Retina (tissue), 1 donor: Measurements from ENCODE around the gene TMUB1.
A peak's percentile ranks its signal among the peaks of the same experiment; 100 is the strongest.

Experiments
- DNase-seq: peaks from one replicate; pipeline ENCODE4 v3.0.0-alpha.2; 2016

Gene TMUB1

DNA sequence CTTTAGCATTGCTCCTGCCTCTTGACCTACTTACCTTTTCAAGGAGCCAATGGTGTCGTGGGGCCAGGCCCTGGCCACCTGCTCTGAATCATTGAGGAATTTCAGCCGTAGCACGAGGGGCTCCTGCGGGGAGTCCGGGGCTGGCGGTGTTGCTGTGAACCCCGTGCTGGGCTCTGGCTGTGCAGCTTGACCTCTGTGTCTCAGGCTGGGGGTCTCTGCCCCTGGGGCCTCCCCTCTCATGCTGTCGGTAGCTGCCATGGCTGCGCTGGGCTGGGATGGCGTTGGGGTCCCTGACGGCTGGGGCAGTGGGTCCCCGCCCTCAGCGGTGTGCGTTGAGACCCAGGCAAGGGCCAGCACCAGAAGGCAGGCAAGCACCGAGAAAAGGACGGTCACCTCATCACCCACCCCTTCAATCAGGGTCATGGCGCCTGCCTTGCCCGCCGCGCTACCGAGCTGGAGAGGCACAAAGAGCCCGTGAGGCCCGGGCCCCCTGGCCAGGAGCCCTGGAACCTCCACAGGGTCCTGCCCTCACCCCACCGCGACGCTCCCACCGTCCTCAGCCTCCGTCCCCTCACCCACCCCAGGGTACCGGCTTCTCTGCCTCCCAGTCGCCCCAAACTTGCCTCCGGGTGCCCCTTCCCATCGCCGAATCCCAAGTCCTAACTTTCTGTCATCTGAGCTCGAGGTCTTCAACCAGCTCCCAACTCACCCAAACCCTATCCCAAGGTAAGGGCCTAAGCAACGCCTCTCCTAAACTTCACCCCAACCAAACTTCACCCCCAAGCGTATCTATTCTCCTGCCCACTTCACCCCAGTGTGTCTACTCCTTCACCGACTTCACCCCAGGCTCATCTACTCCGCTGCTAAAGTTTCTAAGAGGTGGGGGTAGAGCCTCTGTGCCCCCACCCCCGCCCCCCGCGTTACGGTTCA is 887 bp downstream of the TMUB1 start:
- peak; percentile 35 for DNase-seq

DNA sequence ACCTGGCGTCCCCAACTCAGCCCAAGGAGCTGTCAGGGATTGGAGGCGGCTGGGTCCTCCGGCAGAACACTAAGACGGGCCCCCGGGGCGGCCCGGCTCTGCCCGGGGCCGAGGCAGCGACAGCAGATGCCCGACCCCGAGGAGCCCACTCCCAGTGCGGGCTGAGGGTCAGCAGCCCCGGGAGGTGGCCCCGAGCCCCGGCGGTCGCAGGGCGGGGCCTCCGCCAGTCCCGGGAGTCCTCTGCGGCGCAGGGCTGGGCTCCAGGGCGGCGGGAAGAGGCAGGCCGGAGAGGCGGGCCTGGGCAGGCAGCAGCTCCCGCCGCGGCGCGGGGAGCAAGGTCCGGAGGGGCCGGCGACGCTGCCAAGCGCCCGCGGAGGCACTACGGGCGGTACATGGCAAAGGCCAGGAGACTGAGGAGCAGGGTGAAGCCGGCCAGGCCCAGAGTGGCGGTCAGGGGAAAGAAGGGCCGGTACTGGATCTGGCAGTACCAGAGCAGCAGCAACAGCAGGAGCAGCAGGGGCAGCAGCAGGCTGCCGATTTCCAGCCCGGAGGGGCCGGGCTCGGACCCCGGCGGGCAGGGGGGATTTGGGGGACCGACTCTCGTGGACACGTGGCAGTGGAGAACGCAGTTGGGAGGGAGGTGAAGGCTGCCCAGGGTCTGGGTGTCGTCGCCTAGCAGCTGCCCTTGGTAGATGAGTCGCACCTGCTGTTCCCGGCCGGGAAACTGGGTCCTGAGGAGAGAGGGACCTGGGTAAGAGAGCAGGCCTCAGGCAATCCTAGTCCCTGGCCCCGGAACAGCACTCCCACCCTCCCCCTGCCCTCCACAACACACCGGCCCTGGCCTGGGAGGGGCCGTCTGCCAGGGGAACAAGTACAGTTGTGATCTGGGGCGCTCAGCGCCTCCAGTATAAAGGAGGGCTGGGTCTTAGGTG is 1.9 kb downstream of the TMUB1 start:
- DNase-seq = peak; percentile 49

DNA sequence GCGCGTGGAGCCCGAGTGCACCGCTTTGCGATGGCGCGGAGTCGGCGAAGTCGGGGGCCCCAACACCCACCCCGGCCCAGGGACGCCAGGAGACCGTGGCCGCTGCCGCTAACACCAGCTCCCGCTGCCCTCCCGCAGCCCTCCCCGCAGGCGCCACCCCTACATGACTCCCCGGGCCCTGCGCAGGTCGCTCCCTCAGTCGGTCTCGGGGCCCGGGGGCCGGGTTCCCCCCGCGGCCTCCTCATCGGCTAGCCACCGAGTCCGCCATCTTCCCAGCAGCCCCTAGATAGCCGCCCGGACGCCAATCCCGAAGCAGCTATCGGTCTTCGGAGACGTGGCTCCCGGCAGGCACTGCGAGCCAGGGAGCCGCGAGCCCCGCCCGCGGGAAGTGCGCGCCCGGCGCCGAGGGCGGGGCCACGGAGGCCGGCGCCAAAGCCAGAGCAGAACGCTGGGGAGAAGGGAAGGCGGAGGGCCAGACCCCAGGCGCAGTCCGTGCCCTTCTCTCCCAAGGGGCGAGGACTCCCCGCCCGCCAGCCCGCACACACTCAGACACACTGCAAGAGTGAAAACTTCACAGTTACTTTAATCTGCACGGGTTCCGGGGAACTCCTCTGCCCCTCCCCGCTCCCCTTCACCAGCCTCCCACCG is 2.6 kb downstream of the TMUB1 start, which contains the start of gene FASTK:
TSS of gene FASTK (minus strand) at position 288 of the 648 bp plus-strand sequence. CDS start at position 245, 43 bp downstream.
- peak; percentile 95 for DNase-seq

DNA sequence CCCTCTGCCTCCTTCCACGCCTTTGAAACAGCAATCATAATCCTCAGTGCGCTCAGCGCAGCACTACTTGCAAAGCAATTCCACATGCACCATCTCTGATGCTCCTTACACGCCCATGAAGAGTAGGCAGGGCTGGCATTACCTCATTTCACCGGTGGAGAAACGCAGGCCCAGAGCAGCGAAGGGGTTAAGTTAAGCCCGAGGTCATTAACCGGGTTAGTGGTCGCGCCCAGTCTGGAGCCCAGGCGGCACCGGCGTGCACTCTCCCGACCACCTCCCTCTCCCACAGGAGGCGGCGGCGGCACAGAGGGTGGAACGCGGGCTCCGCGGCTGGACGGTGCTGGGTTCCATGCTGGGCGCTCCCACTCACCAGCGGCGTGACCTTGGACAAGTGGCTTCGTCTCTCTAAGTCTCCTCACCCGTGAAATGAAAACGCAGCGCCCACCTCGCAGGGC is 3.2 kb downstream of the TMUB1 start:
- no peak for DNase-seq

DNA sequence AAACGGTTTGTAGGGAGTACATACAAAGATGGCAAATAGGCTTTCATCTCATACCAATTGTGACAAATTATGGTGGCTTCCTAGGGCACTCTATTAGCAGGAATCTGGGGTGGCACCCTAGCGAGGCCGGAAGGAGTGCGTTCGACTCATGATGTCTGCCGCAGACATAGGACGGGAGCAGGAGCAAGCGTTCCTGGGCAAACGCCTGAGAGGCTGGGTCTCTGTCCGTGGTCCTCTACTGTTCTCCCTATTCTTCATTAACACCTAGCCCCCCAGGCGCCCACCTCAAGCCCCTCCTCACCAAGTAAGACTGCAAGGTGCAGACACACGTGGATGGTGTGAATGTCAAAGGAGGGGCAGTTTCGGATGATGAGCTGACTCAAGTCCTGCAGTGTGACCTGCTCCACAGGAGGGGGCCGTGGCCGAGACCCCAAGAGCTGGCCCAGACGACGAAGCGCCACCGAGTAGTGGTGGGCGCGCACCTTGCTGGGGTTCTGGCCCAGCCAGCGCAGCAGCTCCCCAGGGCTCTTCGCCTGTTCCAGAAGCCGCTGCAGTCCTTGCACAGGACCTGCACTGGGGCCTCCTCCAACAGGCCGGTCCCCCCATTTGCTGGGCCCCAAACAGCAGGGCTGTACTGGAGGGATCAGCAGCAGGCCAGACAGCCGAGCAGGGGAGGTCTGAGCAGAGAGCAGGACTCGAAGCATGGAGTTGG is 3.9 kb downstream of the TMUB1 start:
- DNase-seq = no peak

DNA sequence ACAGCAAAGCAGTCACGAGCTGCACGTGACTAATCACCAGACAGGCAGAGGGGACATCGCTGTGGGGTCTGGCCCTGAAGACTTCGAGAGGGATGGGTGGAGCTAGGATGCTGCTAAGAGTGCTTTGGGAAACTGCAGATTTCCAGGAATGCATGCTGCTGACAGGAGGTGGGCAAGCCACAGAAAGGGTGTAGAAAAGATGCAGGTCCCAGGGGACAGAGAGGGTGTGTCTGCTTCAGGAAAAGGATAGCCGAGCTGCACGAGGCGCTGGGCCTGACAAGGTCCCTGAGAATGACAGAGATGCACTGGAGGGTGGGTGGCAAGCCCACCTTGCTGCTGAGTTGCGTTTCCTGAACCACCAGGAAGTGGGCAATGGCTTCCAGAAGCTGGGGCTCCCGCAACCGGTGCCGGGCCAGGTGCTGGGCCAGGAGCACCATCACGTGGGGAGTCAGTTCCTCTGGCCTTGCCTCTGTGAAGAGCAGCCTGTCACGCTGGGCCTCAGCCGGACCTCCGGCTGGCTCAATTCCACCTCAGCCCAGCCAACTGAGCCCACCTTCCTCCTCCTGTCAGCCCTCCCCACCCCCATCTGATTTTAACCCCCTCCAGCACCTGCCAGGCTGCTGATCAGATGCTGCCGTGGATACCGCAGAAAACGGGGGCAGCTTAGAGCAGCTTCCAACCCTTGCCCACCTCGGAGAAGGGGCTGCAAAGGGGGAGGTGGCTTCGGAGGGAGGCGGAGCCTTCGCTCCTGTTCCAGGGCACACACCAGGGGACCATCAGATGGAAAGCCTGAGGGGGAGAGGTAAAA is 4.9 kb downstream of the TMUB1 start:
- DNase-seq = no peak

DNA sequence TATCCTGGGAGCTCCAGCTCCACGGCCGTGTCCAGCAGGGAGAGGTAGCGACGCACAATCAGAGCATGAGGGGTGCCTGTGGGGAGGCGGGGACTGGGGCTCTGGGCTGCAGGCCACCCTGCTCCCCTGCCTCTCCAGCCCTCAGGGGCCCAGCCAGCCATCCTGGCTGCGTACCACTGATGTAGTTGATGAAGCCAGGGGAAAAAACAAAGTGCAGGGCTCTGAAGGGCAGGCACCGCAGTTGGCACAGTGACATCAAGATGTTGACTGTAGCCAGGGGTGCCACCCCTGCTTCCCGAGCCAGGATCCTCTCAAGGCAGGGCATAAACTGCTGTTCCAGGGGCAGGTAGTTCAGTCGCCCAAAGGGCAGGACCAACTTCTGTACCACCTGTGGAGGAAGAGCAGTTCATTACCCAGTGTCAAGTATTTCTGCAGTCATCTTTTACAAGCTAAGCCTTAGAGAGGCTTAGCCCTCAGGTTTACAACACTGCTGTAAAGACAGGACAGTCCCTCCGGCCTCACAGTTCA is 5.5 kb downstream of the TMUB1 start:
- no peak for DNase-seq

DNA sequence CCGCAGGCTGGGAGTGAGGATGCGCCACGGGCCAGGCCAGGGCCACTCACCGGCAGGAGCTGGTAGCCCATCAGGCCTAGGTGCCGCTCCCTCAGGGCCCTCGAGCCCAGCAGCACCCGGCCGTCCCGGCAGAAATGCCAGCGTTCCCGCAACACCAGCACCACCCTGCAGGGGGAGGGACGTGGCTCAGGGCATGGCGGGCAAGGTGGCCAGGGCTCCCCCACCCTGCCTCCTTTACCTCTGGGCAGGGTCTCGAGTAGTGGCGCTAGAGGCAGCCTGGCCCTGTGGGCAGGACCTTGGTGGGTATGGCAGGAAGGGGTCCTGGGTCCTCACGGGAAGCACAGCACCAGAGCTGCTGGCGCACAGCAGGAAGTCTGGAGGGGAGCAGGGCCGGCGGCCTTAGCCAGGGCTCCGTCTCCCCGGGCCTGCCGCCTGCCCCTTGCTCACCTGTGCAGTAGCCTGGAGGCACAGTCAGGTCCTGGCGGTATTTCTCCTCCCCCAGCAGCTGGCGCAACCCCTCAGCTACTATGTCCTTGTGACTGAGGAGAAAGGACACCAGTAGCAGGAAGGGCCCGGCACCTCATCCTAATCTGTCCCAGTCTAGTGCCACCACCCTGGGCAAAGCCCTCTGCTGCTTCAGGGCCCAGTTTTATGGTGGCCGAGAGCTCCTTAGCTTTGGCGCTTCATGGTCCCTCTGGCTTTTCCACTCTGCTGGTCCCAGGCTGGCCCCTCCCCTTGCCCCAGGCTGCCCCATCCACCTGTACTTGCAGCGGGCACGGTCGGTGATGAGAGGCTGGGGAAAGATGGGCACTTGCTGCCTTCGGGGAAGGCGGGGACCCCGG is 6.2 kb downstream of the TMUB1 start:
- no peak for DNase-seq

DNA sequence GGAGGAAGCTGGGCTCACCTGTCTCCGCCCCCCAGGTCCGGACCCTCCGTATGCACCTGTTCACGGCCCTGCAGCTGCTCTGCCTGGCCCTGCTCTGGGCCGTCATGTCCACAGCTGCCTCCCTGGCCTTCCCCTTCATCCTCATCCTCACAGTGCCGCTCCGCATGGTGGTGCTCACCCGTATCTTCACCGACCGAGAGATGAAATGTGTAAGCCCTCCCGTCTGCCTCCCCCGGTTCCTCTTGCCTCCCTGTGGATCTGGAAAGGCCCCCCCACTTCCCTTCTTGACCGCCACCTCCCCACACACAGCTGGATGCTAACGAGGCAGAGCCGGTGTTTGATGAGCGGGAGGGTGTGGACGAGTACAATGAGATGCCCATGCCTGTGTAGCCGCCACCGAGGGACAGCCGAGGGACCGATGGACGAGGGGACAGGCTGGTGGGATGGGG is 7.3 kb downstream of the TMUB1 start:
- DNase-seq = no peak

DNA sequence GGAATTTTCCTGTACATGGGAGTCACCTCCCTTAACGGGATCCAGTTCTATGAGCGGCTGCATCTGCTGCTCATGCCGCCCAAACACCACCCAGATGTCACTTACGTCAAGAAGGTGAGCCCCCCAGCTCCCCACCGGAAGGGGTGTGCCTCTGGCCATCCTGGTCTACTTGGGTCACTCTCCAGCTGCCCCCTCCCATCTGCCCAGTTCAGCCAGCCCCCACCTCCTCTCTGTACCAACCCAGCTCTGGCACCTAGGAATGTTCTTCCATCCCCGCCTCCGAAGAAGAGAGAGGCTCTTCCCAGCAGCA is 7.7 kb downstream of the TMUB1 start:
- DNase-seq = no peak

DNA sequence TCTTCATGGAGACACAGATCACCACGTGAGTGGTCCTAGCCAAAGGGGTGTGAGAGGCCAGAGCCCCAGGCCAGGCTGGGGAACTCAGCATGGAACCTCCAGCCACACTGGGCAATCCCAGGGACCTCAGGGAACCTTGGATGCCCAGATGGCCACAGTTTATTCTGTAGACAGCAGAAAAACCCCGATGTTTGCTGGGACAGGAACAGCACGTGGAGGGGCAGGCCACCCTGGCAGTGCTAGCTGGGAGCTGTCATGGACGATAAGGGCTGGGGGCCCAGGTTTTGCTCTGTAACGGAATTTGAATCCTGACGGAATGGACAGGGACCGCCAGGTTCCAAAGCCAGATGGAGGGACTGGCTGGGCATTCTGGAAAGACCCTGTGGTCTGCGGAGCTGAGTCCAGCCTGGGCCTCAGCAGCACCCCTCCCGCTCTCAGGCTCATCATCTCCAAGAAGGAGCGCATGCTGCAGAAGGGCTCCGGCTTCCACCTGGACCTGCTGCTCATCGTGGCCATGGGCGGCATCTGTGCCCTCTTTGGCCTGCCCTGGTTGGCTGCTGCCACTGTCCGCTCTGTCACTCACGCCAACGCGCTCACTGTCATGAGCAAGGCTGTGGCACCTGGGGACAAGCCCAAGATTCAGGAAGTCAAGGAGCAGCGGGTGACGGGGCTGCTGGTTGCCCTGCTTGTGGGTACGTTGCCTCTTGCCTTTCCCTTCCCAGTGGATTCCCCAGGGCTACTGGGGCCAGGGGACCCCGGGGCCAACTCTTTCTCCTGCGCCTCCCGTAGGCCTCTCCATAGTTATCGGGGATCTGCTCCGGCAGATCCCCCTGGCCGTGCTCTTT is 8.3 kb downstream of the TMUB1 start:
- DNase-seq = no peak

DNA sequence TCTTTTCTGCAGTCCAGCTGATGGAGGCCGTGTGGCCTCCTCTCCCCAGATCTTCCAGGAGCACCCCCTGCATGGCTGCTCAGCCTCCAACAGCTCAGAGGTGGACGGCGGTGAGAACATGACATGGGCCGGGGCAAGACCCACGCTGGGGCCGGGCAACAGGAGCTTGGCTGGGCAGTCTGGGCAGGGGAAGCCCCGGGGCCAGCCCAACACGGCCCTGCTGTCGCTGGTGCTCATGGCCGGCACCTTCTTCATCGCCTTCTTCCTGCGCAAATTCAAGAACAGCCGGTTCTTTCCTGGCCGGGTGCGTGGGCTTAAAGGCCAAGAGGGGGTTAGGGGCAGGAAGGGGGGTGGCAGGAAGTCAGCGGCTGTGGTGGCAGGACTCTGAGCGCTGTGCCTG is 9.3 kb downstream of the TMUB1 start:
- no peak for DNase-seq

DNA sequence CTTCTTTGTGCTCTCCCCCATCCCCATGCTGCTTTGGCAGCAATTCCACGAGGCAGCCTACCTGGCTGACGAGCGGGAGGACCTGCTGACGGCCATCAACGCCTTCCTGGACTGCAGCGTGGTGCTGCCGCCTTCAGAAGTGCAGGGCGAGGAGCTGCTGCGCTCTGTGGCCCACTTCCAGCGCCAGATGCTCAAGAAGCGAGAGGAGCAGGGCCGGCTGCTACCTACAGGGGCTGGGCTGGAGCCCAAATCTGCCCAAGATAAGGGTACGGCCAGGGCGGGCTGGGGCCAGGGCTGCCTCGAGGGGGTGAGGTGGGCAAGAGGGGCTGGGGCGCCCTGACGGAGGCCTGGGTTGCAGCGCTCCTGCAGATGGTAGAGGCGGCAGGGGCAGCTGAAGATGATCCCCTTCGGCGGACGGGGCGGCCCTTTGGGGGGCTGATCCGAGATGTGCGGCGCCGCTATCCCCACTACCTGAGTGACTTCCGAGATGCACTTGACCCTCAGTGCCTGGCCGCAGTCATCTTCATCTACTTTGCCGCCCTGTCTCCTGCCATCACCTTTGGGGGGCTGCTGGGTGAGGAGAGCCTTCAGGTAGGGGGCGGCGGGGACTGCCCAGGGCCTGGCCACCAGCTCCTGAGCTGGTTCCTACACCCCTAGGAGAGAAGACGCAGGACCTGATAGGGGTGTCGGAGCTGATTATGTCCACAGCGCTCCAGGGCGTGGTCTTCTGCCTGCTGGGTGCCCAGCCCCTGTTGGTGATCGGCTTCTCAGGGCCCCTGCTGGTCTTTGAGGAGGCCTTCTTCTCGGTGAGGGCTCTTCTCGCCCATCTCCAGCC is 12.0 kb downstream of the TMUB1 start:
- DNase-seq = no peak

DNA sequence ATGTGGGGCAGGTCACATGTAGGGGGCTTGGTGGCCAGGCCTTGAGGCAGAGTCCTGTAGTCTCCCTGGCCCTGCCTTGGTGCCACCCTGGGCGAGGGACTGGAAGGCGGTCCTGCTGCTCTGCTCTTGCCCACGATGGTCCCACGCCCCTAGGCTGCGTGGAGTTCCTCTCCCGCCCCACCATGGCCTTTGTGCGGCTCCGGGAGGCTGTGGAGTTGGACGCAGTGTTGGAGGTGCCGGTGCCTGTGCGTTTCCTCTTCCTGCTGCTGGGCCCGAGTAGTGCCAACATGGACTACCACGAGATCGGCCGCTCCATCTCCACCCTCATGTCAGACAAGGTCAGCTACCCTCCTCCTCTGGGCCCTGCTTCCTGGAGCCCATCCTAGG is 12.7 kb downstream of the TMUB1 start:
- no peak for DNase-seq

DNA sequence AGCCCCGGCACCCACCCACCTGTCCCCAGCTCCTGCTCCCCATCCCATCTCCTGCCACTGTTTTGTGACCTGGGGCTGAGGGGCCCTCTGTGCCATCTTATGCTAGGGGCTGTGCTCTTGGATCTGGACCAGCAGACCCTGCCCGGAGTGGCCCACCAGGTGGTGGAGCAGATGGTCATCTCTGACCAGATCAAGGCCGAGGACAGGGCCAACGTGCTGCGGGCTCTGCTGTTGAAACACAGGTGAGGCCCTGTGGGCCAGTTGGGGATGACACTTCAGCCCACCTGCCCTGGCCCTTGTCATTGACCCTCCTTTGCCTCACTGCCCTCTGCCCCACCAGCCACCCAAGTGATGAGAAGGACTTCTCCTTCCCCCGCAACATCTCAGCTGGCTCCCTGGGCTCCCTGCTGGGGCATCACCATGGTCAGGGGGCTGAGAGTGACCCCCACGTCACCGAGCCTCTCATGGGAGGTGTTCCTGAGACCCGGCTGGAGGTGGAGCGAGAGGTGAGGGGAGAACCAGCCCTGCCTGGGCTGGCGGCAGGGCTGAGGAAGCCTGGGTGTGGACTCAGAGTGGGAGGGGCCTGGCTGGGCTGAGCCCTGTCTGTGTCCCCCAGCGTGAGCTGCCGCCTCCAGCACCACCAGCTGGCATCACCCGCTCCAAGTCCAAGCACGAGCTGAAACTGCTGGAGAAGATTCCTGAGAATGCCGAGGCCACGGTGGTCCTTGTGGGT is 13.3 kb downstream of the TMUB1 start:
- DNase-seq = no peak

DNA sequence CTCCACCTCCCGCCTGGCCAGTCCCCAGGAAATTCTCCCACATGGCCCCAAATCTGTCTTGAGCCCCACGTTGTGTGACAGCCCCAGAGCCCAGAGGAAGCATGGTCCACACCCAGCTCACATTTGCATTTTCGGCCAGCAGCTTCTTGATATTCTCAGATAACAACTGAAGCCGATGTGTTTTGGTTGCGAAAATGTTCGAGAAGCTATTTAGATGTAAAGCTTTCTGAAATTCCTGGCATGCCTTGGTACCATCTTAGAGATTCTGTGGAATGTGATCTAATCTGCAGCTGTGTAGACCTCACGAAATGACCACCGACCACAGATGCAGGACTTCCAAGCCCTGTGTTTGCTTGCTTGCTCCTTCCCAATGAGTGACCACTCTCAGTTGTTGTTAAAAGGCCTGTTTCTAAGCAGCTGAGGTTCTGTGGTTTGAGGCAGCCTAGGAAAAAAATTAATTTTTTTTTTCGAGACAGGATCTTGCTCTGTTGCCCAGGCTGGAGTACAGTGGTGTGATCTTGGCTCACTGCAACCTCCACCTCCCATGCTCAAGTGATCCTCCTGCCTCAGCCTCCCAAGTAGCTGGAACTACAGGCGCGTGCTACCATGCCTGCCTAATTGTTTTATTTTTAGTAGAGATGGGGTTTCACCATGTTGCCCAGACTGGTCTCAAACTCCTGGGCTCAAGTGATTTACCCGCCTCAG is 15.1 kb downstream of the TMUB1 start:
- no peak for DNase-seq
